H1 (cell line): Measurements from ENCODE around the gene ABCC4. TPM values are rescaled to one million over a fixed set of nuclear protein-coding genes. Genes with fewer than 3 reads are reported as not detected.

Source experiments
- CTCF ChIA-PET: fragments of 300-600 bp; sonication (Branson Sonifier 250); formaldehyde crosslinking; loops from one replicate; lab custom pipeline; 2021; ENCODE audit not compliant: partially characterized antibody; lab: Charles Lee
- POLR2A ChIA-PET: fragments of 300-600 bp; sonication (Branson Sonifier 250); formaldehyde crosslinking; loops from one replicate; lab custom pipeline; 2021; ENCODE audit warnings: inconsistent platforms; ENCODE audit not compliant: partially characterized antibody; lab: Charles Lee
- DNase-seq, 2 experiments: peaks; one replicate each; pipeline versions ENCODE4 v3.0.0 to v3.0.0-alpha.2; 2010 to 2022; ENCODE audit warnings: low spot score in 2 of 2, low read depth in 1 of 2, mixed read lengths in 1 of 2
- FAIRE-seq: peaks from 2 replicates; lab custom pipeline; 2011; peaks lifted over from hg19 to GRCh38; lab: Jason Lieb, UNC
- H2AFZ ChIP-seq: 2 replicates; pipeline ENCODE4 v1.8.1; 2012; ENCODE audit warnings: low read length, inconsistent platforms
- H2AK5ac ChIP-seq: 2 replicates; pipeline ENCODE4 v1.6.1; 2013; ENCODE audit warnings: low read depth, low read length
- H2BK120ac ChIP-seq: replicated peaks from 2 replicates; pipeline ENCODE3; 2013; ENCODE audit warnings: low read depth, low read length, inconsistent platforms
- H2BK12ac ChIP-seq: 2 replicates; pipeline ENCODE4 v1.6.1; 2013; ENCODE audit warnings: low read depth, low read length
- H2BK15ac ChIP-seq: 2 replicates; pipeline ENCODE4 v1.6.1; 2013; ENCODE audit warnings: low read length
- H2BK20ac ChIP-seq: 2 replicates; pipeline ENCODE4 v1.6.1; 2013; ENCODE audit warnings: low read length
- H2BK5ac ChIP-seq: 2 replicates; pipeline ENCODE4 v1.6.1; 2013; ENCODE audit warnings: low read depth, low read length
- H3K14ac ChIP-seq: 2 replicates; pipeline ENCODE4 v1.6.1; 2013; ENCODE audit warnings: inconsistent platforms; ENCODE audit not compliant: insufficient read length
- H3K18ac ChIP-seq: 2 replicates; pipeline ENCODE4 v1.6.1; 2013; ENCODE audit warnings: low read length; ENCODE audit errors: extremely low read depth
- H3K23ac ChIP-seq: 2 replicates; pipeline ENCODE4 v1.6.1; 2013; ENCODE audit warnings: inconsistent platforms; ENCODE audit not compliant: insufficient read length
- H3K23me2 ChIP-seq: 2 replicates; pipeline ENCODE4 v1.6.1; 2013; ENCODE audit warnings: low read depth, low read length
- H3K27ac ChIP-seq: 2 replicates; pipeline ENCODE4 v1.6.1; 2011; ENCODE audit warnings: low read depth, low read length, inconsistent platforms
- H3K27me3 ChIP-seq, 4 experiments: replicated peaks in 1 of 4; 1 replicate in 1 of 4; 2 replicates in 3 of 4; pipeline versions ENCODE4 v1.6.1 to v1.8.1; 2011 to 2013; ENCODE audit warnings: low read length in 3 of 4, mild to moderate bottlenecking in 3 of 4, inconsistent platforms in 2 of 4, mixed read lengths in 2 of 4, moderate library complexity in 1 of 4; ENCODE audit not compliant: control insufficient read depth in 3 of 4, insufficient read depth in 3 of 4; ENCODE audit errors: extremely low read depth in 1 of 4
- H3K36me3 ChIP-seq, 4 experiments: 2 replicates each; pipeline versions ENCODE4 v1.6.1 to v1.8.1; 2011 to 2013; ENCODE audit warnings: mild to moderate bottlenecking in 4 of 4, low read length in 3 of 4, moderate library complexity in 2 of 4, control low read depth in 1 of 4, inconsistent platforms in 1 of 4; ENCODE audit not compliant: insufficient read depth in 4 of 4, control insufficient read depth in 2 of 4
- H3K4ac ChIP-seq: replicated peaks from 2 replicates; pipeline ENCODE3; 2013; ENCODE audit warnings: low read length, low read depth, mixed read lengths, inconsistent platforms; ENCODE audit not compliant: insufficient read length
- H3K4me1 ChIP-seq, 4 experiments: replicated peaks in 1 of 4; 1 replicate in 1 of 4; 2 replicates in 3 of 4; pipeline versions ENCODE4 v1.6.1 to v1.8.1; 2011 to 2013; ENCODE audit warnings: low read length in 3 of 4, inconsistent platforms in 2 of 4, mixed read lengths in 1 of 4; ENCODE audit not compliant: insufficient read depth in 4 of 4, control insufficient read depth in 3 of 4
- H3K4me2 ChIP-seq, 2 experiments: 2 replicates each; pipeline versions ENCODE4 v1.6.1 to v1.8.1; 2011 to 2013; ENCODE audit warnings: low read depth in 2 of 2, low read length in 2 of 2, control low read depth in 1 of 2, inconsistent platforms in 1 of 2, mild to moderate bottlenecking in 1 of 2; ENCODE audit not compliant: insufficient read depth in 1 of 2
- H3K4me3 ChIP-seq, 4 experiments: fragments of 200-600, 300-600 bp in 1 of 4; sonication (generic), shearing (Covaris generic), sonication (Bioruptor Twin) in 1 of 4; 2 replicates each; pipeline versions ENCODE4 v1.5.1 to v1.8.1; 2011 to 2016; ENCODE audit warnings: low read length in 4 of 4, low read depth in 3 of 4, control low read depth in 2 of 4, inconsistent platforms in 2 of 4, mild to moderate bottlenecking in 2 of 4, mixed read lengths in 1 of 4, moderate library complexity in 1 of 4; ENCODE audit not compliant: insufficient read depth in 2 of 4; ENCODE audit errors: extremely low read depth in 1 of 4
- H3K56ac ChIP-seq: replicated peaks from 2 replicates; pipeline ENCODE3; 2013; ENCODE audit warnings: low read depth, mild to moderate bottlenecking, mixed read lengths, low read length, inconsistent platforms; ENCODE audit not compliant: insufficient read length
- H3K79me1 ChIP-seq: 2 replicates; pipeline ENCODE4 v1.6.1; 2013; ENCODE audit warnings: low read depth, low read length, control low read depth
- H3K79me2 ChIP-seq, 2 experiments: 2 replicates each; pipeline versions ENCODE4 v1.6.1 to v1.8.1; 2012 to 2013; ENCODE audit warnings: low read length in 2 of 2, mild to moderate bottlenecking in 2 of 2, inconsistent platforms in 1 of 2; ENCODE audit not compliant: insufficient read depth in 2 of 2, control insufficient read depth in 1 of 2
- H3K9ac ChIP-seq, 4 experiments: replicated peaks in 1 of 4; 1 replicate in 1 of 4; 2 replicates in 3 of 4; pipeline versions ENCODE4 v1.6.1 to v1.8.1; 2011 to 2013; ENCODE audit warnings: low read depth in 3 of 4, low read length in 3 of 4, control low read depth in 2 of 4, mild to moderate bottlenecking in 2 of 4, moderate library complexity in 2 of 4, inconsistent platforms in 1 of 4; ENCODE audit errors: extremely low read depth in 1 of 4
- H3K9me3 ChIP-seq, 2 experiments: 2 replicates each; pipeline versions ENCODE4 v1.6.1 to v1.8.1; 2012 to 2013; ENCODE audit warnings: mild to moderate bottlenecking in 2 of 2, moderate library complexity in 2 of 2, control low read depth in 1 of 2, inconsistent platforms in 1 of 2, low read depth in 1 of 2, low read length in 1 of 2, mixed read lengths in 1 of 2; ENCODE audit not compliant: insufficient read depth in 2 of 2
- H4K20me1 ChIP-seq, 2 experiments: replicated peaks in 1 of 2; 2 replicates each; pipeline versions ENCODE3 to v1.8.1; 2011 to 2013; ENCODE audit warnings: inconsistent platforms in 2 of 2, low read length in 2 of 2, mild to moderate bottlenecking in 1 of 2; ENCODE audit not compliant: insufficient read depth in 2 of 2, control insufficient read depth in 1 of 2
- H4K5ac ChIP-seq: 2 replicates; pipeline ENCODE4 v1.6.1; 2013; ENCODE audit warnings: low read length, low read depth, mixed read lengths, inconsistent platforms; ENCODE audit not compliant: insufficient read length
- H4K8ac ChIP-seq: 2 replicates; pipeline ENCODE4 v1.8.0; 2013; ENCODE audit warnings: mild to moderate bottlenecking, moderate library complexity, low read length, inconsistent platforms; ENCODE audit not compliant: insufficient read depth; ENCODE audit errors: extremely low read depth
- H4K91ac ChIP-seq: replicated peaks from 2 replicates; pipeline ENCODE3; 2013; ENCODE audit warnings: low read length, mixed read lengths, inconsistent platforms; ENCODE audit not compliant: insufficient read length
- BRCA1 ChIP-seq: IDR thresholded peaks from 2 replicates; pipeline ENCODE4 v1.6.1; 2012; ENCODE audit warnings: low read depth, low read length, improper control_type of control experiment
- CTCF ChIP-seq, 3 experiments: IDR thresholded peaks; 1 replicate in 2 of 3; 2 replicates in 1 of 3; pipeline versions ENCODE4 v1.5.1 to v1.6.1; 2011; ENCODE audit warnings: low read length in 3 of 3, mild to moderate bottlenecking in 3 of 3, inconsistent platforms in 2 of 3, low read depth in 1 of 3, moderate library complexity in 1 of 3; ENCODE audit not compliant: insufficient read depth in 1 of 3; ENCODE audit errors: control extremely low read depth in 1 of 3
- SRF ChIP-seq: IDR thresholded peaks from 2 replicates; pipeline ENCODE4 v1.6.1; 2011; ENCODE audit warnings: mild to moderate bottlenecking, low read depth, low read length, moderate library complexity
- WGBS, 2 experiments: shearing (Covaris generic) in 1 of 2; methylation state at CpG; one replicate each; pipeline versions ENCODE4 v1.1.6 to v1.1.7; 2013 to 2015; ENCODE audit warnings: low lambda C conversion rate in 2 of 2, mixed read lengths in 2 of 2, inconsistent platforms in 1 of 2, low coverage in 1 of 2, missing lambda C conversion rate in 1 of 2; ENCODE audit not compliant: insufficient replicate concordance in 2 of 2, insufficient coverage in 1 of 2, insufficient read length in 1 of 2; ENCODE audit errors: extremely low coverage in 1 of 2, missing lambda C conversion rate in 1 of 2; 5-methylcytosine and 5-hydroxymethylcytosine counted together
- polyA plus RNA-seq, 7 experiments: library from polyadenylated mRNA; depleted of rRNA in 3 of 7; stranded (reverse) in 5 of 7; unstranded in 2 of 7; fragments of >200 nt in 5 of 7; fragments of 200-250 nt in 2 of 7; gene quantifications; 1 replicate in 5 of 7; 2 replicates in 1 of 7; 4 replicates in 1 of 7; pipeline versions ENCODE4 v1.2.1 to v1.2.3, GENCODE V29; 2011 to 2013; ENCODE audit warnings: missing spikeins in 2 of 7, mixed read lengths in 2 of 7
- total RNA-seq: library from RNA; stranded (reverse); fragmentation: NEBNext Ultra II Directional; extraction: Animal tissue kit (Norgen Biotek cat#: 25700); gene quantifications from 2 replicates; pipeline ENCODE4 v1.2.1, GENCODE V29; 2021

Gene ABCC4
- total and polyA plus RNA-seq, 2 of the 8 experiments (the other 6 are each of a cell fraction or from before 2014, with no cell fraction given), result 4.0 to 14.1 TPM

- H2BK15ac ChIP-seq, result no peak overlapping the region
- no peak overlapping the region for H4K5ac ChIP-seq
- no peak overlapping the region for H3K27ac ChIP-seq
- H4K91ac ChIP-seq, result no peak overlapping the region
- no peak overlapping the region for H2BK120ac ChIP-seq
- no peak overlapping the region for H2BK5ac ChIP-seq
- H3K9ac ChIP-seq, result no peak overlapping the region
- H3K79me1 ChIP-seq, result no peaks in the 10 kb centered on the region
- H4K20me1 ChIP-seq, result no peaks in the 10 kb centered on the region
- POLR2A ChIA-PET, result no interaction called here
- H2BK12ac ChIP-seq, result no peak overlapping the region
- H3K36me3 ChIP-seq, result no peaks in the 10 kb centered on the region
- no peak overlapping the region for H3K4me3 ChIP-seq
- CTCF ChIA-PET, result interaction anchor here (0.7 to 1.3 kb wide), 2 partner anchors 174 to 266 kb away, joined by 3 to 4 read pairs; no protein-coding TSS in a partner anchor
- H3K56ac ChIP-seq, result no peak overlapping the region
- H2AK5ac ChIP-seq, result no peak overlapping the region
- no peaks in the 10 kb centered on the region for H3K9me3 ChIP-seq
- H3K79me2 ChIP-seq, result no peaks in the 10 kb centered on the region
- no peak overlapping the region for H4K8ac ChIP-seq
- no peaks in the 10 kb centered on the region for H3K27me3 ChIP-seq
- H3K4me2 ChIP-seq, result no peak overlapping the region
- H3K23ac ChIP-seq, result no peak overlapping the region
- DNase-seq (no peak), FAIRE-seq (no peak)
- H3K4me1 ChIP-seq, result no peaks in the 10 kb centered on the region
- WGBS, 2 experiments, result 74% methylated on average over 3 of the region's 3 CpGs; no CpG with 5 or more reads in 1 of the 2 experiments
- no peaks in the 10 kb centered on the region for H3K23me2 ChIP-seq
- no peak overlapping the region for H3K18ac ChIP-seq
- H2AFZ ChIP-seq, result no peak overlapping the region
- no peak overlapping the region for H3K4ac ChIP-seq
- no peak for TF ChIP-seq CTCF (IDR thresholded peaks at IDR 0.05; ENCODE audit: control extremely low read depth in 1 of 3, insufficient read depth in 1 of 3, low read depth in 1 of 3, low read length in 3 of 3)
- no peak for TF ChIP-seq BRCA1
- no peak for TF ChIP-seq SRF
- H2BK20ac ChIP-seq, result no peak overlapping the region
- H3K14ac ChIP-seq, result no peak overlapping the region
These were observed 71.4 kb downstream of the ABCC4 start for GRCh38 chr13:95229855-95230254.
